ENCODE data around the gene NEK6. TPM values are rescaled to one million over a fixed set of nuclear protein-coding genes. Genes with fewer than 3 reads are reported as not detected.

The NEK6 gene
- total and polyA plus RNA-seq, 2 of the 8 experiments (the other 6 are each of a cell fraction or from before 2014, with no cell fraction given), result 17.7 to 19.7 TPM

GRCh38 chr9:124344291-124345050 lies 86.7 kb downstream of the NEK6 start:
- Histone ChIP-seq H3K27me3 (replicated peaks in 1 of 4; ENCODE audit: control insufficient read depth in 3 of 4, extremely low read depth in 1 of 4, insufficient read depth in 3 of 4, low read length in 3 of 4) (no peaks in the 10 kb centered on the region), H3K23ac (ENCODE audit: insufficient read length) (no peak overlapping the region), H2BK5ac (ENCODE audit: low read depth, low read length) (no peak overlapping the region), H3K4me1 (replicated peaks in 1 of 4; ENCODE audit: control insufficient read depth in 3 of 4, insufficient read depth in 4 of 4, low read length in 3 of 4) (peaks cover 0 to 18% (median 9%) of the 10 kb centered on the region in 4 experiments; a peak in 5 of 7 replicates), H2AFZ (ENCODE audit: low read length) (no peak overlapping the region), H4K5ac (ENCODE audit: insufficient read length, low read depth, low read length) (no peak overlapping the region), H3K27ac (ENCODE audit: low read depth, low read length) (no peak overlapping the region), H3K9ac (replicated peaks in 1 of 4; ENCODE audit: extremely low read depth in 1 of 4, low read depth in 3 of 4, low read length in 3 of 4) (no peak overlapping the region), H2BK20ac (ENCODE audit: low read length) (no peak overlapping the region), H3K9me3 (ENCODE audit: insufficient read depth in 2 of 2, low read depth in 1 of 2, low read length in 1 of 2) (no peaks in the 10 kb centered on the region), H3K79me1 (ENCODE audit: low read depth, low read length) (no peaks in the 10 kb centered on the region), H2BK120ac (replicated peaks; ENCODE audit: low read depth, low read length) (no peak overlapping the region), H4K91ac (replicated peaks; ENCODE audit: insufficient read length, low read length) (no peak overlapping the region), H3K4me3 (ENCODE audit: extremely low read depth in 1 of 4, insufficient read depth in 2 of 4, low read depth in 3 of 4, low read length in 4 of 4) (no peak overlapping the region), H3K23me2 (ENCODE audit: low read depth, low read length) (no peaks in the 10 kb centered on the region), H3K14ac (ENCODE audit: insufficient read length) (no peak overlapping the region), H4K20me1 (replicated peaks in 1 of 2; ENCODE audit: control insufficient read depth in 1 of 2, insufficient read depth in 2 of 2, low read length in 2 of 2) (peaks cover 3 to 20% of the 10 kb centered on the region in 2 experiments), H3K4me2 (ENCODE audit: insufficient read depth in 1 of 2, low read depth in 2 of 2, low read length in 2 of 2) (no peak overlapping the region), H2BK15ac (ENCODE audit: low read length) (no peak overlapping the region), H2AK5ac (ENCODE audit: low read depth, low read length) (no peak overlapping the region), H3K36me3 (ENCODE audit: control insufficient read depth in 2 of 4, insufficient read depth in 4 of 4, low read length in 3 of 4) (peaks cover 0 to 12% (median 0%) of the 10 kb centered on the region in 4 experiments; a peak in 3 of 8 replicates), H3K56ac (replicated peaks; ENCODE audit: insufficient read length, low read depth, low read length) (no peak overlapping the region), H3K79me2 (ENCODE audit: control insufficient read depth in 1 of 2, insufficient read depth in 2 of 2, low read length in 2 of 2) (no peaks in the 10 kb centered on the region), H3K18ac (ENCODE audit: extremely low read depth, low read length) (no peak overlapping the region), H4K8ac (ENCODE audit: extremely low read depth, insufficient read depth, low read length) (peak overlapping the region; percentile 17; the same call in 1 of the 2 replicates), H3K4ac (replicated peaks; ENCODE audit: insufficient read length, low read depth, low read length) (no peak overlapping the region), H2BK12ac (ENCODE audit: low read depth, low read length) (no peak overlapping the region)
- TF ChIP-seq CHD2 (IDR thresholded peaks at IDR 0.05; ENCODE audit: low read length) (no peak), BCL11A (IDR thresholded peaks at IDR 0.05; ENCODE audit: low read depth in 2 of 2, low read length in 2 of 2) (no peak), SIRT6 (IDR thresholded peaks at IDR 0.05; ENCODE audit: low read length) (no peak), RAD21 (IDR thresholded peaks at IDR 0.05 in 1 of 2, conservative IDR thresholded peaks at IDR 0.05 in 1 of 2; ENCODE audit: low read depth in 2 of 2, low read length in 2 of 2) (0 out of 4 replicates have a peak, but pooled peaks of 1 of the 2 experiments have one; percentile 10)
- 92% methylated on average over 27 of the region's 29 CpGs; no CpG with 5 or more reads in 1 of the 2 experiments for WGBS, 2 experiments (ENCODE audit: extremely low coverage in 1 of 2, insufficient coverage in 1 of 2, insufficient read length in 1 of 2, insufficient replicate concordance in 2 of 2, low coverage in 1 of 2, low lambda C conversion rate in 2 of 2, missing lambda C conversion rate in 1 of 2)
- FAIRE-seq (no peak), DNase-seq (ENCODE audit: low read depth in 1 of 2, low spot score in 2 of 2) (no peak)
- ChIA-PET CTCF (ENCODE audit: partially characterized antibody) (interaction anchor here (1.1 to 1.3 kb wide), 4 partner anchors 11 to 216 kb away, joined by 3 to 4 read pairs (median 4); no protein-coding TSS in a partner anchor), POLR2A (ENCODE audit: partially characterized antibody) (interaction anchor here (0.7 to 2.5 kb wide), 2 partner anchors 11 to 12 kb away, joined by 3 to 9 read pairs; no protein-coding TSS in a partner anchor)

All from H1 (cell line).